ENCODE results near the gene USP25. TPM values are rescaled to one million over a fixed set of nuclear protein-coding genes. Genes with fewer than 3 reads are reported as not detected.
"Not testable (repeated sequence)": the region's sequence is repeated elsewhere in the genome, so short reads cannot be mapped to it uniquely, and the experiment has no call there.

Gene USP25
- polyA plus RNA-seq, 3 donors = 51.2 to 60.9 (median 54.4) TPM

DNA sequence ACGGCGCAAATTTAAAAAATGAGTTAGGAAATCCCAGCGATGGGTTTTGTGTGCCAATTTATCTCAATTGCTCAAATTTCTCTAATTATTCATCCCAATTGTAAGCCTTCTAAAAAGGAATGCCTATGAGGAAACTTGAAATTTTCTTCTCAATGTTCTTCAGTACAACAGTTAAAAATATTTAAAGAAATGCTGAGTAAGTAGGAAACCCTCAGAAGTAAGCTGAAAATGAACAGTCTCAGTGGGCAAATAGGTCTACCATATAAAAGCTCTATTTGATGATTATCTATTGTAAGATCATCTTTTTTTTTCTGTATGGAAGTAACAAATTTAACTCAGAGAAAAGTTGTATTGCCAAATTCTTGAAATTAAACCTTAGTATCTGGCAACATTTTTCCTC lies 1.7 kb upstream of the USP25 start:
- DNase-seq (ENCODE audit: extremely low read depth in 1 of 11, low read depth in 9 of 11, low spot score in 4 of 11) = no peak

DNA sequence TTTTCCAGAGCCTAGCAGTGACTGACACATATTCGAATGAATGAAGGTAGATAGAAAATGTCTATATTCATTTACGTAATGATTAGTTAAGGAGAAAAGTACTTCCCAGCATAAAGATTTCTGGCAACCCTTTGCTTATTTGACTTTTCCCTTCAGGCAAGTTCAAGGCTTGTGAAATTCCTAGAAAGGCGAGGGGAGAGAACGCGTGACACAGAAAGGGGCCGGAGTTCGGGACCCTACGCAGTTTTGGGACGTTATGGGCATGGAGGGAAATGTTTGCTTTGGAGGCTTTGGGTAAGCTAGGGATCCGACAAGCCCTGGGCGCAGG lies 472 bp upstream of the USP25 start:
- DNase-seq (ENCODE audit: extremely low read depth in 1 of 11, low read depth in 9 of 11, low spot score in 4 of 11) = peak in 1 of 11 donors; percentile 33

GRCh38 chr21:15730484-15731242 lies 881 bp downstream of the USP25 start:
- peak in 2 of 11 donors; percentile 28 to 36 for DNase-seq (ENCODE audit: extremely low read depth in 1 of 11, low read depth in 9 of 11, low spot score in 4 of 11)

DNA sequence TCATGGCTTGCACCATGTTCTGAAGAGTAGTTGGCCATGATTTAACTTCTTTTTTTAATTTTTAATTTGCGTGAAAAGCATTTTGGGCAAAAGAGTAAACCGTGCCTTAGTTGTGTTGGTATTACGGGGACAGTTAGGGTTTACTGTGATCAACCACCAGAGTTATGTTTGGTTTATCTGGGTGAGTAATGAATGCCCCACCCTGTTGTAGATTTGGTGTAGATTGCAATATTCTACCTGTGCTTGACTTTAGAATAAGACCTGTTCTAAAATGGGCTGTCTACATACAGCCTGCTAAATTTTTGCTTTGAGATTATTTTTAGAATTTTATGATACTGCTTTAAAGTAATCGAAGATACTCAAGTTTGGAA lies 1.4 kb downstream of the USP25 start:
- no peak for DNase-seq (ENCODE audit: extremely low read depth in 1 of 11, low read depth in 9 of 11, low spot score in 4 of 11)

GRCh38 chr21:15732290-15732995 lies 2.7 kb downstream of the USP25 start:
- peak in 1 of 11 donors; percentile 48 for DNase-seq (ENCODE audit: extremely low read depth in 1 of 11, low read depth in 9 of 11, low spot score in 4 of 11)

DNA sequence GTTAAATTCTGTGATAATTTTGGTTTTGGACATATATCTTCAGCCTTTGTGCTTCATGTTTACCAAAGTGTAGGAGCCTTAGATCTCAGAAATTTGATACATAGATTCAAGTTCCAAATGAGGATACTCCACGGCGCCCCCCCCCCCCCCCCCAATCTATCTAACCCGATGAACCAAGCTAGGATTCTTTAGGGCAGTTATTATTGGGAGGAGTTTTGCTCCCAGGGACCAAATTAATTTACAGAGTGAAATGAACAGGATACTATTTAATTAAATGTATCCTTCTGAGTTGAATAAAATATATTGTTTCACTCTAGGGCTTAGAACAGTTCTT lies 3.2 kb downstream of the USP25 start:
- no peak for DNase-seq (ENCODE audit: extremely low read depth in 1 of 11, low read depth in 9 of 11, low spot score in 4 of 11)

DNA sequence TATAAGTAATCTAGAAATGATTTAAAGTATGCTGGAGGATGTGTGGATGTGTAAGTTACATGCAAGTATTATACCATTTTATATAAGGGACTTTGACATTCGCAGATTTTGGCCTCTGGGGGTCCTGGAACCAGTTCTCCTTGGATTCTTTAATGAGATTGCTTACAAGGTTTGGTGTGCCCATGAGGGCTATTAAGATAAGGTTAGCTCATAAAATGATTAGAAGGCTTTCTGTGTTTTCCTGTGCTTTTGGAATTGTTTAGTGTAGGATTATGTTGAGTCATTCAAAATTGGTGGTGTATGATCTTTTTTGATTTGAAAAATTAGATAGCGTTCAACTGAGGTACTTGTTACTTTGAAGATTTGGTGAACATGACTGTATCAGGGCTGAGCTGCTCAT lies 5.6 kb downstream of the USP25 start:
- DNase-seq (ENCODE audit: extremely low read depth in 1 of 11, low read depth in 9 of 11, low spot score in 4 of 11) = no peak

GRCh38 chr21:15735931-15736330 lies 6.1 kb downstream of the USP25 start:
- not testable (repeated sequence) for DNase-seq (ENCODE audit: extremely low read depth in 1 of 11, low read depth in 9 of 11, low spot score in 4 of 11)

DNA sequence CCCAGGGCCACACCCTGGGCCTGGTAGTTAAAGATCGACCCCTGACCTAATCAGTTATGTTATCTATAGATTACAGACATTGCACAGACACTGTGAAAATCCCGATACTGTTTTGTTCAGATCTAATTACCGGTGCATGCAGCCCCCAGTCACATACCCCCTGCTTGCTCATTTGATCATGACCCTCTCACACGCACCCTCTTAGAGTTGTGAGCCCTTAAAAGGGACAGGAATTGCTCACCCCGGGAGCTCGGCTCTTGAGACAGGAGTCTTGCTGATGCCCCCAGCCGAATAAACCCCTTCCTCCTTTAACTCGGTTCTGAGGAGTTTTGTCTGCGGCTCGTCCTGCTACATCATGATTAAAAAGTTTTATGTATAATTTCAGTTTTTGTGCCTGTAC lies 9.0 kb downstream of the USP25 start:
- DNase-seq (ENCODE audit: extremely low read depth in 1 of 11, low read depth in 9 of 11, low spot score in 4 of 11) = not testable (repeated sequence)

DNA sequence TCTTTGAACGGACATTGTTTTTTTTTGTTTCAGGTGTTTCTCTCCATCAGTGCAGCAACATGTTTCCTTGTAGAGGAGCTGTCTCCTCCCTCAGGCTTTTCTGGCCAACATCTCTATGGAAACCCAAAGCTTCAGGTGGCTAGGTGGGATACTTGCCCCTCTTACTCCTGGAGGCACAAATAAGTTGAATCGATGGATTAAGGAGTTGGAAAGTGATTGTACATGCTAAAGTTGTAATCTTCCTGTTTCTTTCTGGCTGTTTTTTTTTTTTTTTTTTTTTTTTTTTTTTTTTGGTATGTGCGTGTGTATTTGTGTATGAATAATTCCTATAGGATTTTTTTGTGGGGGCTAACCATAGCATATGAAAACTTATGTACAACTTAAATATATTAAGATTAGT lies 10.6 kb downstream of the USP25 start:
- DNase-seq (ENCODE audit: extremely low read depth in 1 of 11, low read depth in 9 of 11, low spot score in 4 of 11) = no peak

DNA sequence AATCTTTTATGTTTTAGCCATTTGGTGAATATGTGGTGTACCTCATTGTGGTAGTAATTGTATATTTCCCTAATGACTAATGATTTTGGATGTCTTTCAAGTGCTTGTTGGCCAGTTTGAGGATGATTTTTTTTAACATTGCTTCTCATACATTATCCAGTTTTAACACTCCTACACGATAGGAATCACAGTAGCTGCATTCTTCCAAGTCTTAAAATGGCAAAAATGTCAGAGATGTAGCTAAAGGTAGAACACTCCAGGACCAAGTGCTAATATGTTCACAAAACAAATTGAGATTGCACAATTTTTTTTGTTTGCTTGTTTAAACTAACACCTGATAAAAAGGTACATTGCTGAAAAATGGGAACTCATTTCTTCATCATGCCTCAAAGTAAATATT lies 11.7 kb downstream of the USP25 start:
- DNase-seq (ENCODE audit: extremely low read depth in 1 of 11, low read depth in 9 of 11, low spot score in 4 of 11) = no peak

GRCh38 chr21:15742052-15742670 lies 12.4 kb downstream of the USP25 start:
- no peak for DNase-seq (ENCODE audit: extremely low read depth in 1 of 11, low read depth in 9 of 11, low spot score in 4 of 11)

DNA sequence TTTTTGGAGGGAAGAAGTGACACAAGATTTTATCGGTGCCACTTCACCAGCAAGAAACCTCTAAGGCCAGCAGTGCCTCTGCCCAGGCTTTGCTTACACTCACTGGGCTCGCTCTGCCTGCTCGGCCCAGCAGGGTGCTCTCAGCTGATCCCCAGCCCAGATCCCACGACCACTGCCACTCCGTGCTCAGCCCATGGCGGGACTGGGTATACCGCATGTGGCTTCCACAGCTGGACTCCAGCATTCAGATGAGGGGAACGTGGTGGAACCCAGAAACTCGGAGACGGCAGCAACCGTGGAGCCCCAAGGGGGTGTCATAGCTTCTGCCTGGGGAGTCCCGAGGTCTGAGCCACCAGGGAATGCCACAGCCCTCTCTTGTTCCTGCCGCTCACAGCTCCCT lies 12.9 kb downstream of the USP25 start:
- DNase-seq (ENCODE audit: extremely low read depth in 1 of 11, low read depth in 9 of 11, low spot score in 4 of 11) = no peak

GRCh38 chr21:15743593-15743992 lies 13.8 kb downstream of the USP25 start:
- DNase-seq (ENCODE audit: extremely low read depth in 1 of 11, low read depth in 9 of 11, low spot score in 4 of 11) = no peak

- no peak for DNase-seq (ENCODE audit: extremely low read depth in 1 of 11, low read depth in 9 of 11, low spot score in 4 of 11)
These were observed 15.1 kb downstream of the USP25 start for GRCh38 chr21:15744926-15745325.

DNA sequence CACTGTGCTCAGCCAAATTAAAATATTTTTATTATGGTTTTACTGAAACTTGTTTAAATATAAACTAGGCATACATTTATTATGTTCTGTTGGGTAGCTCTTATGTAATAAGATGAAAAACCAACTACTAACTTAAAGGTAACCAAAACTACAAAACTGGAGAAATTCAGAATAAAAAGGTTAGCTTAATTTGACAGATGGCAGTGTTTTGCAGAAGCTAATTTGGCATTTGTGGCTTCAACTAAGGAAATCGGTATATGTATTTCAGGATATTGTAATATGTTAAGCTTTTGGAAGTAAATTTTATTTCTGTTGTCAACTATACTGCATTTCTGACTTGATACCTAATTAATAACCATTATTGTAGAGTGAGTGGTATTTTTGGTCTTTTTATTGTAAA lies 18.8 kb downstream of the USP25 start:
- no peak for DNase-seq (ENCODE audit: extremely low read depth in 1 of 11, low read depth in 9 of 11, low spot score in 4 of 11)

GRCh38 chr21:15749082-15749860 lies 19.5 kb downstream of the USP25 start:
- no peak for DNase-seq (ENCODE audit: extremely low read depth in 1 of 11, low read depth in 9 of 11, low spot score in 4 of 11)

DNA sequence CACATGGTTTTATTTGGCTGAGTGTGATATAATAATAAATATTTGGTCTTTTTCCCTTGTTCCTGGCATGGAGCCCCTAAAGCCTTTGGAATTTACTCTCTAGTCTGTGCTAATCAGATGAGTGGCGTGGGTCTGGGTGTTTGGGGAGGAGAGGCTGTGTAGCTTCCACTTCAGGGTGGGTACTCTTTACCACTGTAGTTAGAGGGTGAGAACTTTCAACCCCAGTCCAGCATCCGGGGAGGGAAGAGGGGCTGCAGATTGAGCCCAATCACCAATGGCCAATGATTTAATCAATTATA lies 20.0 kb downstream of the USP25 start:
- no peak for DNase-seq (ENCODE audit: extremely low read depth in 1 of 11, low read depth in 9 of 11, low spot score in 4 of 11)

DNA sequence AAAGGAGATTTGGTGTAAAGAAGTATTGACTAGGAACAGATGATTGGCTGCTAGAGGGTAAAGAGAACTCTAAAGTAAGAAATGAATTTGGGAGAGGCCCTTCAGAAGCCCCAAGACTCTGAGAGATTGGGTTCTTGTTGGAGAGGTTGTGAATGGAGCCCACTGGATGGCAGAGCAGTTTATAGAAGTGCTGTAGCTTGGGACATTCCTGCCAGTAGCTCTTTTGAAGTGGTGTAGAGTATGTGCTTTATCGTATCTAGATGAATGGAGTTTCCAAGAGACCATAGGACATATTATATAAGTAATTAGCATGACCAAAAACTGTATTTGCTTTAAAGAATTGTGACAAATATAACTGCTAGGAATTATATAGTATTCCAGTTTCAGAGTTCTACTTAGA lies 21.3 kb downstream of the USP25 start:
- no peak for DNase-seq (ENCODE audit: extremely low read depth in 1 of 11, low read depth in 9 of 11, low spot score in 4 of 11)

DNA sequence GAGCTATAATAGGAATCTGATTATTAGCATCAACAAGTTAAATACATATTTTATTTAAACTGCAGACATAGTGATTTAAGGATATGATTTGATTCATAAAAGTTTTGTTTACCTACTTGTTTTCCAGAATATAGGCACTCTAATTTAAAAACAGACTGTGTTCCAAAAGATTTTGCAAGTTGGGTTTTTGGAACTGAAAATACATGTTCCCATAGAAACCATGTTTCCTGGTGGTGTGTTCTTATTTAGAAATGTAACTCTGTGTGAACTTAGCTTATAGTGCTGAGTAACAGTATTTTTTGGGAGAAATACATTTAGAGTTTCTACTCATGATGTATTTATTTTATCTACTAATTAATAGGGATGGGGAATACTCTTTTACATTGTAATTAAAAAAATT lies 21.8 kb downstream of the USP25 start:
- no peak for DNase-seq (ENCODE audit: extremely low read depth in 1 of 11, low read depth in 9 of 11, low spot score in 4 of 11)
